ENCODE results near the gene PITHD1. TPM values are rescaled to one million over a fixed set of nuclear protein-coding genes. Genes with fewer than 3 reads are reported as not detected.

The PITHD1 gene
- total and polyA plus RNA-seq, 3 donors from 2014 or later: 83.7 to 99.3 (median 89.9) TPM

GRCh38 chr1:23741609-23742008 is 36.6 kb upstream of the PITHD1 start:
- Histone ChIP-seq H3K27ac (no peak overlapping the region), H3K4me3 (no peak overlapping the region), H3K9me3 (no peaks in the 10 kb centered on the region), H3K36me3 (ENCODE audit: low read depth, missing control alignments) (no peaks in the 10 kb centered on the region), H3K4me1 (no peaks in the 10 kb centered on the region), H3K27me3 (no peaks in the 10 kb centered on the region)
- intact Hi-C loops (cut with DNase I; ENCODE audit: low total_unique reads): no loop called here
- TF ChIP-seq, protein P1, sequence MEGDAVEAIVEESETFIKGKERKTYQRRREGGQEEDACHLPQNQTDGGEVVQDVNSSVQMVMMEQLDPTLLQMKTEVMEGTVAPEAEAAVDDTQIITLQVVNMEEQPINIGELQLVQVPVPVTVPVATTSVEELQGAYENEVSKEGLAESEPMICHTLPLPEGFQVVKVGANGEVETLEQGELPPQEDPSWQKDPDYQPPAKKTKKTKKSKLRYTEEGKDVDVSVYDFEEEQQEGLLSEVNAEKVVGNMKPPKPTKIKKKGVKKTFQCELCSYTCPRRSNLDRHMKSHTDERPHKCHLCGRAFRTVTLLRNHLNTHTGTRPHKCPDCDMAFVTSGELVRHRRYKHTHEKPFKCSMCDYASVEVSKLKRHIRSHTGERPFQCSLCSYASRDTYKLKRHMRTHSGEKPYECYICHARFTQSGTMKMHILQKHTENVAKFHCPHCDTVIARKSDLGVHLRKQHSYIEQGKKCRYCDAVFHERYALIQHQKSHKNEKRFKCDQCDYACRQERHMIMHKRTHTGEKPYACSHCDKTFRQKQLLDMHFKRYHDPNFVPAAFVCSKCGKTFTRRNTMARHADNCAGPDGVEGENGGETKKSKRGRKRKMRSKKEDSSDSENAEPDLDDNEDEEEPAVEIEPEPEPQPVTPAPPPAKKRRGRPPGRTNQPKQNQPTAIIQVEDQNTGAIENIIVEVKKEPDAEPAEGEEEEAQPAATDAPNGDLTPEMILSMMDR (IDR thresholded peaks at IDR 0.05): no peak
- no peak for TF ChIP-seq POLR2A (IDR thresholded peaks at IDR 0.05)
- DNase-seq: no peak
- WGBS, 2 donors: 82 to 87% methylated on average over 5 of the region's 5 CpGs

GRCh38 chr1:23742670-23743286 is 35.4 kb upstream of the PITHD1 start:
- intact Hi-C loops (cut with DNase I; ENCODE audit: low total_unique reads): no loop called here
- Histone ChIP-seq H3K4me1 (no peaks in the 10 kb centered on the region), H3K27me3 (no peaks in the 10 kb centered on the region), H3K27ac (peak overlapping the region; percentile 40 to 89), H3K4me3 (peak overlapping the region; percentile 89 to 96), H3K36me3 (ENCODE audit: low read depth, missing control alignments) (no peaks in the 10 kb centered on the region), H3K9me3 (no peaks in the 10 kb centered on the region)
- WGBS, 2 donors: 7 to 47% methylated on average over 4 to 26 of the region's 28 CpGs
- no peak for TF ChIP-seq POLR2A (IDR thresholded peaks at IDR 0.05)
- TF ChIP-seq, protein P1 (IDR thresholded peaks at IDR 0.05): no peak
- peak; percentile 45 for DNase-seq

GRCh38 chr1:23743287-23744152 is 34.7 kb upstream of the PITHD1 start, which contains the start of gene ELOA:
TSS of gene ELOA (plus strand) at chr1:23743471. CDS start at chr1:23743504, 33 bp downstream.
- 0 to 1% methylated on average over 1 to 66 of the region's 119 CpGs for WGBS, 2 donors
- peak; percentile 79 for DNase-seq
- Histone ChIP-seq H3K4me3 (peak within 1 kb of the TSS; percentile 89 to 96), H3K9me3 (no peaks in the 10 kb centered on the region), H3K27me3 (no peaks in the 10 kb centered on the region), H3K36me3 (ENCODE audit: low read depth, missing control alignments) (no peaks in the 10 kb centered on the region), H3K27ac (peak within 1 kb of the TSS; percentile 84 to 89), H3K4me1 (no peaks in the 10 kb centered on the region)
- TF ChIP-seq, protein P1 (IDR thresholded peaks at IDR 0.05): no peak
- peak; percentile 40 for TF ChIP-seq POLR2A (IDR thresholded peaks at IDR 0.05)
- intact Hi-C loops (cut with DNase I; ENCODE audit: low total_unique reads): no loop called here

- DNase-seq: no peak
- H3K4me3 ChIP-seq: no peak overlapping the region
- no peaks in the 10 kb centered on the region for H3K27me3 ChIP-seq
- no peak overlapping the region for H3K27ac ChIP-seq
- intact Hi-C loops (cut with DNase I; ENCODE audit: low total_unique reads): no loop called here
- no peaks in the 10 kb centered on the region for H3K9me3 ChIP-seq
- TF ChIP-seq POLR2A (IDR thresholded peaks at IDR 0.05): no peak
- TF ChIP-seq, protein P1 (IDR thresholded peaks at IDR 0.05): peak in 1 of 3 experiments; percentile 15
- WGBS, 2 donors: 53 to 69% methylated on average over 1 of the region's 1 CpG
- no peaks in the 10 kb centered on the region for H3K36me3 ChIP-seq (ENCODE audit: low read depth, missing control alignments)
- H3K4me1 ChIP-seq: no peaks in the 10 kb centered on the region
Measured at GRCh38 chr1:23745515-23745914, 32.7 kb upstream of the PITHD1 start.
